H9 (cell line): ENCODE measurements around the gene KCNIP4. TPM values are rescaled to one million over a fixed set of nuclear protein-coding genes. Genes with fewer than 3 reads are reported as not detected.

Experiments
- DNase-seq: peaks from one replicate; pipeline ENCODE4 v3.0.0-alpha.2; 2017
- H2AFZ ChIP-seq: one replicate; pipeline ENCODE4 v1.6.1; 2013; ENCODE audit warnings: mild to moderate bottlenecking, low read length, control low read depth, moderate library complexity
- H2AK5ac ChIP-seq: 2 replicates; pipeline ENCODE4 v1.6.1; 2013; ENCODE audit warnings: low read length, control low read depth, mixed read lengths; ENCODE audit not compliant: insufficient read length
- H2BK120ac ChIP-seq: one replicate; pipeline ENCODE4 v1.6.1; 2013; ENCODE audit warnings: low read depth, mild to moderate bottlenecking, low read length, control low read depth, inconsistent platforms; ENCODE audit not compliant: poor library complexity, severe bottlenecking
- H2BK12ac ChIP-seq: 2 replicates; pipeline ENCODE4 v1.6.1; 2013; ENCODE audit warnings: low read length, control low read depth, mixed read lengths, low read depth; ENCODE audit not compliant: insufficient read length
- H2BK15ac ChIP-seq: 2 replicates; pipeline ENCODE4 v1.6.1; 2013; ENCODE audit warnings: low read depth, low read length, control low read depth
- H2BK20ac ChIP-seq: one replicate; pipeline ENCODE4 v1.6.1; 2013; ENCODE audit warnings: low read depth, mild to moderate bottlenecking, low read length, control low read depth, inconsistent platforms; ENCODE audit not compliant: poor library complexity, severe bottlenecking
- H2BK5ac ChIP-seq: 2 replicates; pipeline ENCODE4 v1.6.1; 2013; ENCODE audit warnings: low read length, control low read depth, mixed read lengths; ENCODE audit not compliant: insufficient read length
- H3K14ac ChIP-seq: 2 replicates; pipeline ENCODE4 v1.6.1; 2013; ENCODE audit warnings: low read length, control low read depth; ENCODE audit not compliant: insufficient read depth
- H3K18ac ChIP-seq: 2 replicates; pipeline ENCODE4 v1.6.1; 2013; ENCODE audit warnings: low read depth, mild to moderate bottlenecking, mixed read lengths, low read length, control low read depth; ENCODE audit not compliant: insufficient read length
- H3K23ac ChIP-seq: 2 replicates; pipeline ENCODE4 v1.6.1; 2013; ENCODE audit warnings: low read length, control low read depth, mixed read lengths, low read depth; ENCODE audit not compliant: insufficient read length
- H3K23me2 ChIP-seq: 2 replicates; pipeline ENCODE4 v1.6.1; 2013; ENCODE audit warnings: low read depth, mild to moderate bottlenecking, mixed read lengths, low read length, control low read depth; ENCODE audit not compliant: insufficient read length, poor library complexity, severe bottlenecking
- H3K27ac ChIP-seq: 2 replicates; pipeline ENCODE4 v1.5.1; 2013; ENCODE audit warnings: low read length, control low read depth, mixed read lengths, low read depth; ENCODE audit not compliant: insufficient read length
- H3K27me3 ChIP-seq: 2 replicates; pipeline ENCODE4 v1.6.1; 2013; ENCODE audit warnings: low read length, control low read depth, inconsistent platforms; ENCODE audit not compliant: insufficient read depth
- H3K4ac ChIP-seq: 2 replicates; pipeline ENCODE4 v1.6.1; 2013; ENCODE audit warnings: low read depth, mild to moderate bottlenecking, control low read depth, inconsistent platforms, low read length, moderate library complexity
- H3K4me1 ChIP-seq: 2 replicates; pipeline ENCODE4 v1.6.1; 2013; ENCODE audit warnings: low read length, control low read depth, inconsistent platforms; ENCODE audit not compliant: insufficient read depth
- H3K4me2 ChIP-seq: 2 replicates; pipeline ENCODE4 v1.6.1; 2013; ENCODE audit warnings: low read length, control low read depth, mixed read lengths; ENCODE audit not compliant: insufficient read length, insufficient read depth
- H3K56ac ChIP-seq: 2 replicates; pipeline ENCODE4 v1.6.1; 2013; ENCODE audit warnings: low read depth, mild to moderate bottlenecking, mixed read lengths, low read length, control low read depth; ENCODE audit not compliant: insufficient read length
- H3K79me1 ChIP-seq: 2 replicates; pipeline ENCODE4 v1.6.1; 2013; ENCODE audit warnings: low read depth, mild to moderate bottlenecking, moderate library complexity, low read length, control low read depth, inconsistent platforms; ENCODE audit not compliant: insufficient read depth, poor library complexity, severe bottlenecking
- H3K79me2 ChIP-seq: 2 replicates; pipeline ENCODE4 v1.6.1; 2013; ENCODE audit warnings: low read length, control low read depth, inconsistent platforms; ENCODE audit not compliant: insufficient read depth
- H3K9ac ChIP-seq: 2 replicates; pipeline ENCODE4 v1.6.1; 2013; ENCODE audit warnings: low read length, control low read depth, mixed read lengths; ENCODE audit not compliant: insufficient read length; ENCODE audit errors: extremely low read depth
- H3K9me3 ChIP-seq: one replicate; pipeline ENCODE4 v1.6.1; 2013; ENCODE audit warnings: low read depth, low read length, inconsistent platforms; ENCODE audit not compliant: control insufficient read depth
- H3T11ph ChIP-seq: one replicate; pipeline ENCODE4 v1.6.1; 2013; ENCODE audit warnings: mild to moderate bottlenecking, low read length, control low read depth, inconsistent platforms
- H4K20me1 ChIP-seq: one replicate; pipeline ENCODE4 v1.6.1; 2013; ENCODE audit not compliant: control insufficient read depth, insufficient read length, insufficient read depth
- H4K5ac ChIP-seq: 2 replicates; pipeline ENCODE4 v1.6.1; 2013; ENCODE audit warnings: low read depth, mild to moderate bottlenecking, mixed read lengths, low read length, control low read depth; ENCODE audit not compliant: insufficient read length
- H4K8ac ChIP-seq: replicated peaks from 2 replicates; pipeline ENCODE4 v1.6.1; 2013; ENCODE audit warnings: low read length, control low read depth, mixed read lengths, low read depth; ENCODE audit not compliant: insufficient read length
- H4K91ac ChIP-seq: 2 replicates; pipeline ENCODE4 v1.6.1; 2013; ENCODE audit warnings: low read depth, mild to moderate bottlenecking, moderate library complexity, mixed read lengths, low read length, control low read depth; ENCODE audit not compliant: insufficient read length
- H3K27ac Mint-ChIP-seq, 3 experiments: 2 replicates in 2 of 3; 3 replicates in 1 of 3; pipeline ENCODE4 v1.8.0; 2020 to 2021; ENCODE audit warnings: mixed read lengths in 3 of 3, mild to moderate bottlenecking in 1 of 3, moderate library complexity in 1 of 3
- H3K27me3 Mint-ChIP-seq: 2 replicates; pipeline ENCODE4 v1.8.0; 2021; ENCODE audit warnings: low read depth, mild to moderate bottlenecking, moderate library complexity, mixed read lengths
- H3K36me3 Mint-ChIP-seq, 3 experiments: 2 replicates in 2 of 3; 3 replicates in 1 of 3; pipeline ENCODE4 v1.8.0; 2020 to 2021; ENCODE audit warnings: low read depth in 3 of 3, mixed read lengths in 3 of 3; ENCODE audit not compliant: insufficient read depth in 1 of 3
- H3K4me1 Mint-ChIP-seq, 2 experiments: 2 replicates each; pipeline ENCODE4 v1.8.0; 2020; ENCODE audit warnings: mixed read lengths in 2 of 2
- H3K4me3 Mint-ChIP-seq, 2 experiments: 2 replicates in 1 of 2; 3 replicates in 1 of 2; pipeline ENCODE4 v1.8.0; 2020 to 2021; ENCODE audit warnings: mild to moderate bottlenecking in 2 of 2, mixed read lengths in 2 of 2, moderate library complexity in 1 of 2
- H3K9me3 Mint-ChIP-seq, 2 experiments: 2 replicates in 1 of 2; 3 replicates in 1 of 2; pipeline ENCODE4 v1.8.0; 2020; ENCODE audit warnings: mild to moderate bottlenecking in 2 of 2, mixed read lengths in 2 of 2, moderate library complexity in 1 of 2
- total RNA-seq: library from RNA; stranded (reverse); gene quantifications from 2 replicates; pipeline ENCODE4 v1.2.1, GENCODE V29; 2021
- TF ChIP-seq, protein P1 (sequence below): fragments of 200-600 bp; sonication (generic); conservative IDR thresholded peaks from 3 replicates; pipeline ENCODE4 v1.8.0; 2021; ENCODE audit warnings: antibody characterized with exemption, mild to moderate bottlenecking

The KCNIP4 gene
- total RNA-seq, 1 experiment from 2014 or later: not detected

GRCh38 chr4:21593671-21594001 is 354.9 kb downstream of the KCNIP4 start:
- no peak overlapping the region for H3K56ac ChIP-seq
- no peaks in the 10 kb centered on the region for H4K20me1 ChIP-seq
- no peak overlapping the region for H3T11ph ChIP-seq
- Mint-ChIP-seq H3K36me3 (no peaks in the 10 kb centered on the region; a peak in 2 of 7 replicates), H3K9me3 (peaks cover 0 to 3% of the 10 kb centered on the region in 2 experiments; a peak in 2 of 5 replicates), H3K4me3 (no peak overlapping the region), H3K27ac (0 out of 7 replicates have a peak overlapping the region, but pooled peaks of 1 of the 3 experiments have one; percentile 11), H3K4me1 (peaks cover 29 to 53% of the 10 kb centered on the region in 2 experiments), H3K27me3 (no peaks in the 10 kb centered on the region)
- no peak overlapping the region for H2AK5ac ChIP-seq
- peaks cover 6% of the 10 kb centered on the region; the same call in 1 of the 2 replicates for H3K4me1 ChIP-seq
- no peaks in the 10 kb centered on the region for H3K9me3 ChIP-seq
- no peak for DNase-seq
- no peak overlapping the region for H3K4ac ChIP-seq
- no peak overlapping the region for H2AFZ ChIP-seq
- no peak overlapping the region for H3K4me2 ChIP-seq
- no peak overlapping the region for H2BK15ac ChIP-seq
- H2BK20ac ChIP-seq: no peak overlapping the region
- H3K23me2 ChIP-seq: no peaks in the 10 kb centered on the region
- H3K9ac ChIP-seq: no peak overlapping the region
- no peak overlapping the region for H3K27ac ChIP-seq
- no peak overlapping the region for H2BK12ac ChIP-seq
- no peak overlapping the region for H2BK120ac ChIP-seq
- no peaks in the 10 kb centered on the region for H3K79me2 ChIP-seq
- no peak overlapping the region for H3K18ac ChIP-seq
- no peak overlapping the region for H3K14ac ChIP-seq
- H4K8ac ChIP-seq: no peak overlapping the region
- H3K27me3 ChIP-seq: no peaks in the 10 kb centered on the region
- no peak overlapping the region for H4K5ac ChIP-seq
- TF ChIP-seq, protein P1, sequence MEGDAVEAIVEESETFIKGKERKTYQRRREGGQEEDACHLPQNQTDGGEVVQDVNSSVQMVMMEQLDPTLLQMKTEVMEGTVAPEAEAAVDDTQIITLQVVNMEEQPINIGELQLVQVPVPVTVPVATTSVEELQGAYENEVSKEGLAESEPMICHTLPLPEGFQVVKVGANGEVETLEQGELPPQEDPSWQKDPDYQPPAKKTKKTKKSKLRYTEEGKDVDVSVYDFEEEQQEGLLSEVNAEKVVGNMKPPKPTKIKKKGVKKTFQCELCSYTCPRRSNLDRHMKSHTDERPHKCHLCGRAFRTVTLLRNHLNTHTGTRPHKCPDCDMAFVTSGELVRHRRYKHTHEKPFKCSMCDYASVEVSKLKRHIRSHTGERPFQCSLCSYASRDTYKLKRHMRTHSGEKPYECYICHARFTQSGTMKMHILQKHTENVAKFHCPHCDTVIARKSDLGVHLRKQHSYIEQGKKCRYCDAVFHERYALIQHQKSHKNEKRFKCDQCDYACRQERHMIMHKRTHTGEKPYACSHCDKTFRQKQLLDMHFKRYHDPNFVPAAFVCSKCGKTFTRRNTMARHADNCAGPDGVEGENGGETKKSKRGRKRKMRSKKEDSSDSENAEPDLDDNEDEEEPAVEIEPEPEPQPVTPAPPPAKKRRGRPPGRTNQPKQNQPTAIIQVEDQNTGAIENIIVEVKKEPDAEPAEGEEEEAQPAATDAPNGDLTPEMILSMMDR: no peak
- no peak overlapping the region for H3K23ac ChIP-seq
- no peak overlapping the region for H2BK5ac ChIP-seq
- H3K79me1 ChIP-seq: no peaks in the 10 kb centered on the region
- H4K91ac ChIP-seq: no peak overlapping the region
